ENCODE results near the gene C1orf167. TPM values are rescaled to one million over a fixed set of nuclear protein-coding genes. Genes with fewer than 3 reads are reported as not detected.

The C1orf167 gene
- total and polyA plus RNA-seq, 8 donors = 0.24 to 14.4 (median 0.64) TPM; not detected in 3

DNA sequence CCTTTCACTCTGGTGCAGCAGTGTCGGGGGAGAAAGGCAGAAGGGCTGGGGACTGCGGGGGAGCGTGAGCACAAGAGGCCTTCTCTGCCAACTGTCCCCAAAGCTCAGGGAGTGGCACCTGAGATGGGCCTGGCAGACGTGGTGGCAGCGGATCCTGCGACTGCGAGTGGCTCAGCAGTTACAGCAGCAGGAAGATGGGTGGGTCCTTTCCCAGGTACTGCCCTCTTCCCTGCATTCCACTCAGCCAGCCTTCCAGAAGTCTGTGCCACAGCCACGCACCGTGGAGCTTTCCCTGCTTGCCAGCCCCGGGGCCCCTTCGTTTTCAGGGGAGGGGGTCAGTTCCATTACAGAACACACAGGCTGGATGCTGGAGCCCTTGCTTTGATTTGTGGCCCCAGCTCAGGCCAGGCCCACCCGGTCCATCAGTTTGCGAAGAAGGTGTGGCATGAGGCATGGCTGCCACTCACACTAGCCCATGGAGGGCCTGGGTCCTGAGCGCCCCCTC lies 26.6 kb downstream of the C1orf167 start:
- peak overlapping the region; percentile 89 to 94 for H3K27ac ChIP-seq
- DNase-seq (peak in 2 of 4 donors; percentile 71 to 79), ATAC-seq (peak; percentile 48)
- no peaks in the 10 kb centered on the region for H3K9me3 ChIP-seq
- no peak for TF ChIP-seq CTCF (IDR thresholded peaks at IDR 0.05)
- H3K4me1 ChIP-seq = peaks cover 63 to 79% of the 10 kb centered on the region in 2 donors
- peaks cover 0 to 47% of the 10 kb centered on the region in 2 donors for H3K36me3 ChIP-seq
- intact Hi-C loops (cut with DNase I) = no loop called here
- H3K27me3 ChIP-seq = no peaks in the 10 kb centered on the region
- H3K4me3 ChIP-seq = peak overlapping the region in 1 of 2 donors; percentile 9

- intact Hi-C loops (cut with DNase I) = no loop called here
- Histone ChIP-seq H3K36me3 (peaks cover 0 to 55% of the 10 kb centered on the region in 2 donors), H3K4me3 (no peak overlapping the region), H3K4me1 (peaks cover 63 to 79% of the 10 kb centered on the region in 2 donors), H3K27ac (peak overlapping the region; percentile 89 to 94), H3K9me3 (no peaks in the 10 kb centered on the region), H3K27me3 (no peaks in the 10 kb centered on the region)
- no peak for TF ChIP-seq CTCF (IDR thresholded peaks at IDR 0.05)
- ATAC-seq (no peak), DNase-seq (peak in 1 of 4 donors; percentile 77)
Observed at GRCh38 chr1:11789126-11790067, 27.4 kb downstream of the C1orf167 start.

GRCh38 chr1:11790101-11790879 lies 28.3 kb downstream of the C1orf167 start:
- ATAC-seq (no peak), DNase-seq (peak in 1 of 4 donors; percentile 57)
- Histone ChIP-seq H3K27me3 (no peaks in the 10 kb centered on the region), H3K27ac (peak overlapping the region; percentile 89 to 94), H3K4me1 (peaks cover 58 to 72% of the 10 kb centered on the region in 2 donors), H3K4me3 (no peak overlapping the region), H3K9me3 (no peaks in the 10 kb centered on the region), H3K36me3 (peaks cover 0 to 64% of the 10 kb centered on the region in 2 donors)
- intact Hi-C loops (cut with DNase I) = no loop called here
- TF ChIP-seq CTCF (IDR thresholded peaks at IDR 0.05) = no peak

GRCh38 chr1:11790880-11791715 lies 29.1 kb downstream of the C1orf167 start:
- Histone ChIP-seq H3K4me1 (peaks cover 53 to 66% of the 10 kb centered on the region in 2 donors), H3K9me3 (no peaks in the 10 kb centered on the region), H3K36me3 (peaks cover 0 to 72% of the 10 kb centered on the region in 2 donors), H3K4me3 (no peak overlapping the region), H3K27me3 (no peaks in the 10 kb centered on the region), H3K27ac (peak overlapping the region; percentile 89 to 94)
- no peak for TF ChIP-seq CTCF (IDR thresholded peaks at IDR 0.05)
- ATAC-seq (peak; percentile 77), DNase-seq (peak in 3 of 4 donors; percentile 70 to 94 (median 86))
- intact Hi-C loops (cut with DNase I) = no loop called here
